HUDEP-2 (cell line): ENCODE data around the gene KIAA0040.

Experiments used
- DNase-seq, 76 experiments: peaks; one replicate each; lab custom pipeline; 2025; ENCODE audit not compliant: unreplicated experiment in 76 of 76; lab: John Stamatoyannopoulos, UW

Gene KIAA0040

GRCh38 chr1:175172503-175172902, 20.1 kb downstream of the KIAA0040 start:
- DNase-seq = no peak

- DNase-seq = no peak
Measured at GRCh38 chr1:175171036-175171913, 21.3 kb downstream of the KIAA0040 start.

- DNase-seq = no peak
Measured at GRCh38 chr1:175169286-175170018, 23.1 kb downstream of the KIAA0040 start.

- DNase-seq = no peak
Measured at GRCh38 chr1:175168782-175169181, 23.8 kb downstream of the KIAA0040 start.

- no peak for DNase-seq
Measured at GRCh38 chr1:175167861-175168260, 24.7 kb downstream of the KIAA0040 start.

GRCh38 chr1:175166746-175167145, 25.8 kb downstream of the KIAA0040 start:
- no peak for DNase-seq

DNA sequence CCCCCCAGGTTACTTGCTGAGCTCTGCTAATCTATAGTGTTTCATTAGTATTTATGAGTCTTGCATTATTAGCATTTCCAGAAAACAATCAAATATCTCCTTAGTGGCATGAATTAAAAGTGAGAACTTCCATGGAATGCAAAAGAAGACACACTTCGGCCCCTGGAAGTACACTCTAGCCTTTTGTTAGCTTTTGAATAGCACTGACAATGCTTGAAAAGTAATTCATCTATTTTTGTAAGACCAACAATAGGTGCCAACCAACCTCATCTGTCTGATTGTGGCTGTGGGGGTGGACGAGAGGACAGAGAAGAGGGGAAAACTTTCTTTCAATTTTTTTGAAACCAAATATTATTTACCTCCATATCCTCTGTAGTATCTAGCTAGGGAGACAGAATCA, 27.8 kb downstream of the KIAA0040 start:
- DNase-seq = no peak

DNA sequence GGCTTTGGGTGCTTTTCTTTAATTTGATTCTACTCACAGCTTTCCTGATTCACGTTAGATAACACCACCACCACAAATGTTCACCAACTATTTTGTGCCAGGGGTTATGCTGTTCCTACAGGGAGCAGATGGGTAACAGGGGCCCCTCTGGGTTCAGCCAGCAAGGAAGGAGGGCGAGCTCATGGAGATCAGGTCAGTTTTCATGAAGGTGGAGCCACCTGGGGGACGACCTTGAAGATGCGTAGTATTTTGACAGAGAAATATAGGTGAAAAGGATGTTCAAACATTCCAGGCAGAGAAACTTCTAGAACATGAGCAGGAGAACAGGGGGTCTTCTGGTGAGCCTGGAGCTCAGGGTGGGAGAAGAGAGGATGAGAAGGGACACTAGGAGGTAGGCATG, 28.9 kb downstream of the KIAA0040 start:
- no peak for DNase-seq

GRCh38 chr1:175162955-175163354, 29.6 kb downstream of the KIAA0040 start:
- no peak for DNase-seq

DNA sequence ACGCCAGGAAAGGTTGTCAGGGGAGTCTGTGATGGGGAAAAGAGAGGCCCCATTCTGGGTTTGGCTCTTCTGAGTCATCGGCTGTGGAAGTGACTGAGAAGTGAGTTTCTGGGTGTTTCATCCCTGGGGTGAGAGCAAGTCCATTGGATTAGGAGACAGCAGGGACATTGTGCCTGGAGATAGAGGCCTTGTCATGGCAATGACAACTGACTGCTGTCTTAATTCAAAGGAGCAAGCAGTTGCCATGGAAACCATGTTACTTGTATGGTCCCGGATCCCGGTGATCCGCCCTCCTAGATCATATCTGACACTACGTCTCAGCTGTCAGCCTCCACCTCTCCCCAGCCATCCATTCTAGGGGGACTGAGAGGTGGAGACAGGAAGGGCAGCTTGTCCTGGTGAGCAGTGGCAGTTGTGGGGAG, 34.4 kb downstream of the KIAA0040 start:
- DNase-seq = no peak

DNA sequence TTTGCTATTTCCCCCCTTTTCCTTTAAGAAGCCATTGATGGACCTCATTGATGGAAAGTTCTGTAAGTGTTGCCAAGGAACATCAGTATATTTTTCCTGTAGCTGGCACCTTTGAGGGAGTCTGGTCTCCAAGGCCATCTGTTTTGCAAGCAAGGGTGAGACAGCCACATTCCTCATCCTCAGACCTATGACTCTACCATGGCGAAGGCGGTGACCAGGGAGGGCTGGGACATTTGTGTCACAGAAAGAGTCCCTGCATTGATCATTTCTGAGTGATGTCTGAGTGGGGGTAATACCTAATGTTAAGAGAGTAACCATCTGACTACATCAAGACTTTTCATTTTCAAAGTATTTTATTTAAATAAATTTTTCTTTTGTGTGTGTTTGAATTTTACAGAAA, 35.4 kb downstream of the KIAA0040 start:
- no peak for DNase-seq

DNA sequence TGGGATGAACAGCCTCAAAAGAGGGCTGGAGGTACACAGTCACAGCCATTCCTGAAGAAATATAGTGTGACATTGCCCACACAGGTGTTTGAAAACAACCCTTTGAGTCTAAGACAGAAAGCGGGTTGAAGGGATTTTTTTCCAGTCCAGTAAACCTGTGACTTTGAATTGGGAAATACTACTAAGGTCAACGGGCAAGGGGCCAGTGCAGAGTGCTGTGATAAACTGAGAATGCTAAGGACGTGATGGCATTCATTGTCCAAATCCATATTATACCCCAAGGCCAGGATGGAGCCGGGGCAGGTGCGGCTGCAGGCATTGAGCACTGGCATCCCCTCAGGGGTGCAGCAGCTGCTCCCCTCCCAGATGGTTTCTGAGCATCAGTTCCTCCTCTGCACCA, 36.6 kb downstream of the KIAA0040 start:
- DNase-seq = no peak

- no peak for DNase-seq
Measured at GRCh38 chr1:175155473-175155856, 37.1 kb downstream of the KIAA0040 start.

GRCh38 chr1:175154629-175155472, 37.7 kb downstream of the KIAA0040 start:
- DNase-seq = peak in 41 of 76 experiments; percentile 2 to 58 (median 22)

GRCh38 chr1:175152006-175152652, 40.4 kb downstream of the KIAA0040 start:
- peak in 32 of 76 experiments; percentile 3 to 52 (median 23) for DNase-seq

- no peak for DNase-seq
Measured at GRCh38 chr1:175150596-175151319, 41.8 kb downstream of the KIAA0040 start.

DNA sequence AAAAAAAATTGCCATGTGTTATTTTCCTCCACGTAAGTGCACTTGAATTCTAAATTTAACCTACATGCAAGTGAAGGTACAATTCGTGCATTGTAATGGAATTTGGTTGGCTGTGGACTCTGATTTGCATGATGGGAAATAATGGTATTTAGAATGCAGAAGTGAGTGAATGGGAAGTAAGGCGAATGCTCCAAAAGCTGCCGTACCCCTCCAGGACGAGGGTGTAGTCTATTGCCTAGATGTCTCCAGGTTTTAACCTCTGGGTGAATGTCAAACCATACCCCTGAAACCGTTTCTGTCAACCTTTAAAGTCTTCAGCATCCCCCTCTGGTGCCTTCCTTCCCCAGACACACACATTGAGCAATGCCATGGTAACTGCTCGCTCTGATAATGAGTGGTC, 44.5 kb downstream of the KIAA0040 start:
- no peak for DNase-seq

- no peak for DNase-seq
Measured at GRCh38 chr1:175147569-175147968, 45.0 kb downstream of the KIAA0040 start.

DNA sequence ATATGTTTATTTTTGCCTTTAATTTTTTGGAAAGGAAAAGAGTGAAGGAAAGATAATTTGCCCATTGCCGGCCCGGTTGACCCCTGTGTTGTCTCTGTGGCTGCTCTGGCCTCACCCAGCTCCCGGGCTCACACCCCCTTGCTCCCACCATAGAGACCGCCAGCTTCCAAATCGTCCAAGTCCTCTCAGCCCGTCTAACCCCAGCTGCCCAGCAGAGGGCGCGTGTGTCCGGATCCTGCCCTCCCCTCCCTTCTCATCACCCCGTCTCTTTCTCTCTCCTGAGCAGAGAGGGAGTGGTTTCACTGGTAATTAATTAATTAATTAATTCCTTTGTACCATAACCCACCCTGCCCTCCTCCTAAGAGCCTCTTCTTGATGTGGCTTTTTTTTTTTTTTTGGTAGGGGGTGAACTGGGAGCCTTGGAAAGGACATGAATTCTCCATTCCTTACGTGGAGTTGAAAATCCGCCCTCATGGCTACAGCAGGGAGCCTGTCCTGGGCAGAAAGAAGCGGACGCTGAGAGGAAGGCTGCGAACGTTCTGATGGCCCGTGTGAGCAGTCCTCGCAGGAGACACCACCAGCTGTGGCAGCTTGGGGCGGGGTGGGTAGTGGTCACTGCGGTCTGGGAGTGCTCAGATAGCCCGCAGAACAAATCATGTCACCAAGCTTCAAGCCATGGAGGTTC, 45.9 kb downstream of the KIAA0040 start:
- DNase-seq = peak in 50 of 76 experiments; percentile 2 to 60 (median 30)
